B cell (primary cell): ENCODE data around the gene SSBP3.

ENCODE experiments used
- EZH2 ChIP-seq: IDR thresholded peaks from 2 replicates; pipeline ENCODE4 v1.6.1; 2012; ENCODE audit warnings: borderline replicate concordance, low read depth, mild to moderate bottlenecking, moderate library complexity, low read length; ENCODE audit not compliant: insufficient read depth, poor library complexity, severe bottlenecking
- TF ChIP-seq, protein P1 (sequence below): fragments of 200-600 bp; IDR thresholded peaks from one replicate; pipeline ENCODE4 v1.8.0; 2022; ENCODE audit warnings: antibody characterized with exemption, mild to moderate bottlenecking

DNA sequence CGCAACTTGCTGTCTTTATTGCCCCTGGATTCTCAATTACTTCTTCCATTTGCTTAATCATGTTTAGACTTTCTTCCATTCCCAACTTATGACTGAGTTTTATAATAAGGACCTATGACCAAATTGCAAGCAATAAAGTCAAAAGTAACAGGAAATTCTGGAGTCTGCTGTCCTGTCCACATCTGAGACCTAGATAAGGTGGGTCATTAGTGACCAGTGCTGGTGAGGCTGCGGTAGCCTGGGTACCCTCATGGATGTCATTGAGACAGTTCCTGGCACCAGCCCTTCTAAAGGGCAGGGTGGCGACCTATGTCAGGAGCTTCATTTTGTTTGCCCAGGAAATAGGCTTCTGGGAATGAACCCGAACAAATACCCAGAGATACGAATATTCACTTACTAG lies 30.6 kb upstream of the SSBP3 start:
- TF ChIP-seq, protein P1, sequence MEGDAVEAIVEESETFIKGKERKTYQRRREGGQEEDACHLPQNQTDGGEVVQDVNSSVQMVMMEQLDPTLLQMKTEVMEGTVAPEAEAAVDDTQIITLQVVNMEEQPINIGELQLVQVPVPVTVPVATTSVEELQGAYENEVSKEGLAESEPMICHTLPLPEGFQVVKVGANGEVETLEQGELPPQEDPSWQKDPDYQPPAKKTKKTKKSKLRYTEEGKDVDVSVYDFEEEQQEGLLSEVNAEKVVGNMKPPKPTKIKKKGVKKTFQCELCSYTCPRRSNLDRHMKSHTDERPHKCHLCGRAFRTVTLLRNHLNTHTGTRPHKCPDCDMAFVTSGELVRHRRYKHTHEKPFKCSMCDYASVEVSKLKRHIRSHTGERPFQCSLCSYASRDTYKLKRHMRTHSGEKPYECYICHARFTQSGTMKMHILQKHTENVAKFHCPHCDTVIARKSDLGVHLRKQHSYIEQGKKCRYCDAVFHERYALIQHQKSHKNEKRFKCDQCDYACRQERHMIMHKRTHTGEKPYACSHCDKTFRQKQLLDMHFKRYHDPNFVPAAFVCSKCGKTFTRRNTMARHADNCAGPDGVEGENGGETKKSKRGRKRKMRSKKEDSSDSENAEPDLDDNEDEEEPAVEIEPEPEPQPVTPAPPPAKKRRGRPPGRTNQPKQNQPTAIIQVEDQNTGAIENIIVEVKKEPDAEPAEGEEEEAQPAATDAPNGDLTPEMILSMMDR: no peak
- TF ChIP-seq EZH2: no peak
